HCT116 (cell line): Measurements from ENCODE around the gene PGA5. TPM values are rescaled to one million over a fixed set of nuclear protein-coding genes. Genes with fewer than 3 reads are reported as not detected.

Experiments used
- ATAC-seq: fragments of 200-7000 bp; cut with Tn5 transposase; 2 replicates; pipeline ENCODE4 v1.9.1; 2020; ENCODE audit warnings: mild to moderate bottlenecking, moderate library complexity
- BruUV-seq: library from RNA; stranded (reverse); fragments of 400-500 nt; replicated peaks from 2 replicates; lab custom pipeline; 2021; lab: Mats Ljungman, UMichigan
- CTCF ChIA-PET: fragments of 300-600 bp; sonication (Branson Sonifier 250); formaldehyde crosslinking; loops from one replicate; lab custom pipeline; 2021; ENCODE audit warnings: antibody characterized with exemption; lab: Charles Lee
- POLR2A ChIA-PET: fragments of 300-600, 350-600 bp; sonication (Branson Sonifier 250); formaldehyde crosslinking; loops from one replicate; lab custom pipeline; 2021; ENCODE audit warnings: antibody characterized with exemption; lab: Charles Lee
- RAD21 ChIA-PET, 2 experiments: fragments of 300-600 bp; sonication (Branson Sonifier 250); formaldehyde crosslinking; loops; one replicate each; lab custom pipeline; 2023; ENCODE audit warnings: low total read pairs in 2 of 2; ENCODE audit not compliant: uncharacterized antibody in 2 of 2, unreplicated experiment in 2 of 2, low non-redundant PET in 1 of 2; lab: Charles Lee
- DNase-seq: peaks from one replicate; pipeline ENCODE4 v3.0.0-alpha.2; 2010; ENCODE audit warnings: low read depth, low spot score
- H2AFZ ChIP-seq: fragments of 200-600 bp; shearing (Covaris generic), sonication (generic); 2 replicates; pipeline ENCODE4 v1.6.1; 2017; ENCODE audit warnings: low read depth, mixed run types, mixed read lengths, antibody characterized with exemption, low read length; ENCODE audit not compliant: poor library complexity, severe bottlenecking
- H3K27ac ChIP-seq: 2 replicates; pipeline ENCODE4 v1.5.1; 2012; ENCODE audit warnings: low read depth, low read length
- H3K27me3 ChIP-seq: fragments of 200-600 bp; sonication (generic); 2 replicates; pipeline ENCODE4 v1.6.1; 2016; ENCODE audit warnings: mixed run types, low read length, mixed read lengths; ENCODE audit not compliant: insufficient read depth
- H3K36me3 ChIP-seq, 2 experiments: fragments of 200-500 bp in 1 of 2; fragments of 200-600 bp in 1 of 2; sonication (Bioruptor generic) in 1 of 2; sonication (generic) in 1 of 2; 2 replicates each; pipeline versions ENCODE4 v1.5.1 to v1.6.1; 2014 to 2016; ENCODE audit warnings: low read length in 2 of 2, inconsistent platforms in 1 of 2, mixed read lengths in 1 of 2, mixed run types in 1 of 2; ENCODE audit not compliant: insufficient read depth in 2 of 2, control insufficient read depth in 1 of 2
- H3K4me1 ChIP-seq, 2 experiments: fragments of 200-600 bp in 1 of 2; sonication (generic) in 1 of 2; 2 replicates each; pipeline versions ENCODE4 v1.5.1 to v1.6.1; 2012 to 2017; ENCODE audit warnings: low read length in 2 of 2, inconsistent platforms in 1 of 2, mild to moderate bottlenecking in 1 of 2, mixed read lengths in 1 of 2, mixed run types in 1 of 2, moderate library complexity in 1 of 2; ENCODE audit not compliant: insufficient read depth in 2 of 2, control insufficient read depth in 1 of 2
- H3K4me2 ChIP-seq: fragments of 200-600 bp; sonication (generic); 2 replicates; pipeline ENCODE4 v1.6.1; 2017; ENCODE audit warnings: mixed run types, low read length, mixed read lengths
- H3K4me3 ChIP-seq, 2 experiments: fragments of 200-600 bp in 1 of 2; sonication (generic) in 1 of 2; replicated peaks in 1 of 2; 2 replicates each; pipeline ENCODE4 v1.5.1; 2011 to 2016; ENCODE audit warnings: low read length in 2 of 2, control low read depth in 1 of 2, low read depth in 1 of 2, mild to moderate bottlenecking in 1 of 2, mixed read lengths in 1 of 2, mixed run types in 1 of 2
- H3K79me2 ChIP-seq: fragments of 200-600 bp; sonication (generic); 2 replicates; pipeline ENCODE4 v1.6.1; 2017; ENCODE audit warnings: mild to moderate bottlenecking, mixed run types, low read length, moderate library complexity, mixed read lengths; ENCODE audit not compliant: insufficient read depth
- H3K9ac ChIP-seq: fragments of 200-600 bp; sonication (generic); 2 replicates; pipeline ENCODE4 v1.6.1; 2016; ENCODE audit warnings: low read length, mixed read lengths
- H3K9me2 ChIP-seq: fragments of 200-600 bp; sonication (generic), shearing (Covaris generic); 2 replicates; pipeline ENCODE4 v1.6.1; 2017; ENCODE audit warnings: mixed run types, mild to moderate bottlenecking, moderate library complexity; ENCODE audit not compliant: insufficient read depth
- H3K9me3 ChIP-seq, 2 experiments: fragments of 200-500 bp in 1 of 2; fragments of 200-600 bp in 1 of 2; sonication (Bioruptor generic) in 1 of 2; sonication (generic) in 1 of 2; 2 replicates each; pipeline ENCODE4 v1.6.1; 2014 to 2017; ENCODE audit warnings: low read length in 2 of 2, mixed read lengths in 2 of 2, inconsistent platforms in 1 of 2, low read depth in 1 of 2, mild to moderate bottlenecking in 1 of 2, mixed run types in 1 of 2, moderate library complexity in 1 of 2; ENCODE audit not compliant: control insufficient read depth in 1 of 2, insufficient read depth in 1 of 2
- H4K20me1 ChIP-seq: fragments of 200-600 bp; sonication (generic), shearing (Covaris generic); 2 replicates; pipeline ENCODE4 v1.6.1; 2017; ENCODE audit warnings: mixed run types, mild to moderate bottlenecking, moderate library complexity; ENCODE audit not compliant: insufficient read depth
- TCF7L2 ChIP-seq: IDR thresholded peaks from 2 replicates; pipeline ENCODE4 v1.7.0; 2011; ENCODE audit warnings: borderline replicate concordance, inconsistent platforms; ENCODE audit not compliant: insufficient read depth, insufficient read length; ENCODE audit errors: extremely low read depth
- ZNF274 ChIP-seq: fragments of 200-500 bp; sonication (Bioruptor generic); IDR thresholded peaks from 2 replicates; pipeline ENCODE4 v1.6.1; 2014; ENCODE audit warnings: mild to moderate bottlenecking, low read depth, low read length, inconsistent platforms
- intact Hi-C: fragments of 100-400 bp; cut with micrococcal nuclease; formaldehyde crosslinking; loops from 2 replicates; pipeline ENCODE4 v1.10.0; 2022
- total RNA-seq: library from RNA; stranded (reverse); gene quantifications from one replicate; pipeline ENCODE4 v1.2.1, GENCODE V29; 2021; ENCODE audit not compliant: unreplicated experiment
- TF ChIP-seq, protein P1 (sequence below), 3 experiments: fragments of 200-600 bp in 1 of 3; sonication (generic) in 1 of 3; IDR thresholded peaks in 2 of 3; conservative IDR thresholded peaks in 1 of 3; 2 replicates each; pipeline ENCODE4 v1.5.1; 2012 to 2017; ENCODE audit warnings: low read depth in 2 of 3, low read length in 2 of 3, antibody characterized with exemption in 1 of 3, borderline replicate concordance in 1 of 3, control low read depth in 1 of 3, mild to moderate bottlenecking in 1 of 3, mixed read lengths in 1 of 3, mixed run types in 1 of 3, moderate library complexity in 1 of 3; ENCODE audit not compliant: insufficient read depth in 1 of 3

Gene PGA5
- total RNA-seq, 1 experiment from 2014 or later = not detected

DNA sequence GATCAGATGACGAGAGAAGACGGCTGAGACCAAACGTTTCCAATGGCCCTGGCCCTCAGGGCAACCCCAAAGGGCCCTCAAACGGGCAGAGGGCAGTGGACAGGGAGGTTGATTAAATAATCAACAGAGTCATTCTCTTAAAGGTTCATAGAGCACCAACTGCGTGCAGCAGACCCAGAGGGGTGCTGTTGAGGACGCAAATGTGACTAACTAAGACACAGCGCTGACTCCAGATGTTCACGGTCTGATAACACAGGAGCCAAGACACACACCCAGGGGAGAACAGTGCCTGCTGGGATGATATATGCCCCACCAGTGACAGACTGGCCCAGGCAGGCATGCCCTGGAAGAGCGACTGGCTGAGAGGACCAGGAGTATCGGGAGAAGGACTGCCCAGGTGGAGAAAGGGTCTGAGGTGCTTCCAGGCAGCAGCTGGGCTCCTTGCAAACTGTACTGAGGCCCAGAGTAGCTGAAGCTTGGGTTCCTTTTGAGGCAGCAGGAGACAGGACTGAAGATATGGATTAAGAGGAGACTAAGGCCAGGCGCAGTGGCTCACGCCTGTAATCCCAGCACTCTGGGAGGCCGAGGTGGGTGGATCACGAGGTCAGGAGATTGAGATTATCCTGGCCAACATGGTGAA is 46.5 kb downstream of the PGA5 start:
- no peaks in the 10 kb centered on the region for H3K79me2 ChIP-seq
- no peaks in the 10 kb centered on the region for H3K9me3 ChIP-seq
- intact Hi-C loops = no loop called here
- no peak overlapping the region for H3K4me3 ChIP-seq
- DNase-seq (no peak), ATAC-seq (no peak)
- POLR2A ChIA-PET = no interaction called here
- H3K9me2 ChIP-seq = no peaks in the 10 kb centered on the region
- H2AFZ ChIP-seq = no peak overlapping the region
- RAD21 ChIA-PET = no interaction called here
- no peak overlapping the region for H3K27ac ChIP-seq
- no peaks in the 10 kb centered on the region for H3K36me3 ChIP-seq
- H3K27me3 ChIP-seq = no peaks in the 10 kb centered on the region
- CTCF ChIA-PET = interaction anchor here (0.7 kb wide), 1 partner anchor 142 kb away, joined by 3 read pairs; no protein-coding TSS in a partner anchor
- H3K4me1 ChIP-seq = no peaks in the 10 kb centered on the region
- no peak overlapping the region for H3K4me2 ChIP-seq
- no peak overlapping the region for H3K9ac ChIP-seq
- H4K20me1 ChIP-seq = no peaks in the 10 kb centered on the region
- BruUV-seq = no TSS peak
- TF ChIP-seq TCF7L2 = no peak

DNA sequence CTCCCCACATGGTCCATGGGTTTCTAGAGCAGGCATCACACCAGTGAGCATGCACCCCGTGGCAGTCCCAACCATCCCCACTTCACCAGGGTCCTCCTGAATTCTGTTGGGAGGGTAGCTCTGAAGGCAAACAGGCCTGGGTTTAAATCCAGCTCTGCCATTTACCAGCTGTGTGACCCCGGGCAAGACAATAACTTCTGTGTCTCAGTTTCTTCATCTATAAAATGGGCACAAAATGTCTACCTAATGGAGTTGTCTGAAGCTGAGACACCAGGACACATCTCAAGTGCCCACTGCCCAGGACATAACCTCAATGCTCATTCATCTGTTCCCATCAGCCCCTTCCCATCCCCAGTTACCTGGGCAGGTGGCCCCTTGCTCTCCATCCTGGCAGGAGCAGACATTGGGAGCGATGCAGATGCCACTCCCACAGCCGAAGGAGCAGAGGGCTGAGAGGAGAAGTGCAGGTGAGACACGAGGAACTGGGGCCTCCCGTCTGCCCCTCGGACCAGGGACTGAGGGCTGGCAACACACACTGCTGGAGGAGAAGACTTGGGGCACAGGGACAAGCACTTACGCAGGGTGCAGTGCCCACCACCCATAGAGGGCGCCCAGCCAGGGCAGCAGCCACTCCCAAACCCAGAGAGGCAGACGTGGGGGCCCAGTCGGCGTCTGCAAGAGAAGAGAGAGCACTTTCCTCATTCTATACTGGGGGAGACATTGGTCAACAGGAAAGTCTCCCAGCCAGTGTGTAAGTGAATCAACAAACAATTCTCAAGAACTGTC is 50.1 kb downstream of the PGA5 start:
- POLR2A ChIA-PET = no interaction called here
- H3K9me2 ChIP-seq = no peaks in the 10 kb centered on the region
- no peak overlapping the region for H3K4me3 ChIP-seq
- intact Hi-C loops = no loop called here
- H3K27me3 ChIP-seq = no peaks in the 10 kb centered on the region
- H3K9me3 ChIP-seq = no peaks in the 10 kb centered on the region
- CTCF ChIA-PET = no interaction called here
- no peak for DNase-seq
- H3K4me2 ChIP-seq = no peak overlapping the region
- H4K20me1 ChIP-seq = no peaks in the 10 kb centered on the region
- H3K79me2 ChIP-seq = no peaks in the 10 kb centered on the region
- no peak overlapping the region for H2AFZ ChIP-seq
- H3K9ac ChIP-seq = no peak overlapping the region
- no peak overlapping the region for H3K27ac ChIP-seq
- RAD21 ChIA-PET = no interaction called here
- H3K36me3 ChIP-seq = no peaks in the 10 kb centered on the region
- peak; percentile 45; the same call in 1 of the 2 replicates for ATAC-seq
- TF ChIP-seq ZNF274 = no peak
- TF ChIP-seq, protein P1, sequence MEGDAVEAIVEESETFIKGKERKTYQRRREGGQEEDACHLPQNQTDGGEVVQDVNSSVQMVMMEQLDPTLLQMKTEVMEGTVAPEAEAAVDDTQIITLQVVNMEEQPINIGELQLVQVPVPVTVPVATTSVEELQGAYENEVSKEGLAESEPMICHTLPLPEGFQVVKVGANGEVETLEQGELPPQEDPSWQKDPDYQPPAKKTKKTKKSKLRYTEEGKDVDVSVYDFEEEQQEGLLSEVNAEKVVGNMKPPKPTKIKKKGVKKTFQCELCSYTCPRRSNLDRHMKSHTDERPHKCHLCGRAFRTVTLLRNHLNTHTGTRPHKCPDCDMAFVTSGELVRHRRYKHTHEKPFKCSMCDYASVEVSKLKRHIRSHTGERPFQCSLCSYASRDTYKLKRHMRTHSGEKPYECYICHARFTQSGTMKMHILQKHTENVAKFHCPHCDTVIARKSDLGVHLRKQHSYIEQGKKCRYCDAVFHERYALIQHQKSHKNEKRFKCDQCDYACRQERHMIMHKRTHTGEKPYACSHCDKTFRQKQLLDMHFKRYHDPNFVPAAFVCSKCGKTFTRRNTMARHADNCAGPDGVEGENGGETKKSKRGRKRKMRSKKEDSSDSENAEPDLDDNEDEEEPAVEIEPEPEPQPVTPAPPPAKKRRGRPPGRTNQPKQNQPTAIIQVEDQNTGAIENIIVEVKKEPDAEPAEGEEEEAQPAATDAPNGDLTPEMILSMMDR (IDR thresholded peaks at IDR 0.05 in 2 of 3, conservative IDR thresholded peaks at IDR 0.05 in 1 of 3; ENCODE audit: borderline replicate concordance in 1 of 3, insufficient read depth in 1 of 3, low read depth in 2 of 3, low read length in 2 of 3) = peak in 2 of 3 experiments; percentile 31 to 35; a peak in 2 of 6 replicates
- TF ChIP-seq, all 23 proteins: peak for 1
- no TSS peak for BruUV-seq
- no peaks in the 10 kb centered on the region for H3K4me1 ChIP-seq
